Measurements from ENCODE around the gene CSNK2A2.

DNA sequence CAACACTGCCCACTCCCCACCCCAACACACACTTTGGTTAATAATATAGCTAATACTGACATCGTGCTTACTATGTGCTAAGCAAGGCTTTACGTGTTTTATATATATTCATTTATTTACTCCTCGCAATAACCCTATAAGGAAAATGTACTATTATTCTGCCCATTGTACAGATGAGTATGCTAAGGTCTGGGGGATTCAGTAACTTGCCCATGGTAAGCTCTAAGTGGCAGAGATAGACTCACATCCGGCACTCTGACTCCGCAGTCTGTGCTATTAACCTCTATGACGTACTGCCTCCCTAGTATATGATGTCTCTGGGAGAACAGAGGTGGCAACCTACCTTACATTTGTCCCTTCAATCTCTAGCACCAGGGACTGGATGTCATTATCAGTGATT is 81.4 kb downstream of the CSNK2A2 start:
- TF ChIP-seq, protein P1, sequence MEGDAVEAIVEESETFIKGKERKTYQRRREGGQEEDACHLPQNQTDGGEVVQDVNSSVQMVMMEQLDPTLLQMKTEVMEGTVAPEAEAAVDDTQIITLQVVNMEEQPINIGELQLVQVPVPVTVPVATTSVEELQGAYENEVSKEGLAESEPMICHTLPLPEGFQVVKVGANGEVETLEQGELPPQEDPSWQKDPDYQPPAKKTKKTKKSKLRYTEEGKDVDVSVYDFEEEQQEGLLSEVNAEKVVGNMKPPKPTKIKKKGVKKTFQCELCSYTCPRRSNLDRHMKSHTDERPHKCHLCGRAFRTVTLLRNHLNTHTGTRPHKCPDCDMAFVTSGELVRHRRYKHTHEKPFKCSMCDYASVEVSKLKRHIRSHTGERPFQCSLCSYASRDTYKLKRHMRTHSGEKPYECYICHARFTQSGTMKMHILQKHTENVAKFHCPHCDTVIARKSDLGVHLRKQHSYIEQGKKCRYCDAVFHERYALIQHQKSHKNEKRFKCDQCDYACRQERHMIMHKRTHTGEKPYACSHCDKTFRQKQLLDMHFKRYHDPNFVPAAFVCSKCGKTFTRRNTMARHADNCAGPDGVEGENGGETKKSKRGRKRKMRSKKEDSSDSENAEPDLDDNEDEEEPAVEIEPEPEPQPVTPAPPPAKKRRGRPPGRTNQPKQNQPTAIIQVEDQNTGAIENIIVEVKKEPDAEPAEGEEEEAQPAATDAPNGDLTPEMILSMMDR (IDR thresholded peaks at IDR 0.05; ENCODE audit: insufficient read depth, low read depth, low read length) = no peak
- no peak for TF ChIP-seq EZH2 (IDR thresholded peaks at IDR 0.05; ENCODE audit: insufficient read depth, low read length)

Data from astrocyte (in vitro differentiated cells and primary cell).